Right ventricle myocardium superior (tissue), 1 donor: ENCODE data around the gene PFAS. TPM values are rescaled to one million over a fixed set of nuclear protein-coding genes. Genes with fewer than 3 reads are reported as not detected.
"Not testable (repeated sequence)": the region's sequence is repeated elsewhere in the genome, so short reads cannot be mapped to it uniquely, and the experiment has no call there.

Experiments used
- ATAC-seq: fragments of 200-7000 bp; cut with Tn5 transposase; one replicate; pipeline ENCODE4 v1.9.1; 2020; ENCODE audit warnings: mild to moderate bottlenecking; ENCODE audit not compliant: poor library complexity
- DNase-seq: peaks from one replicate; pipeline ENCODE4 v3.0.0-alpha.2; 2020
- intact Hi-C: fragments of 100-400 bp; cut with DNase I; formaldehyde crosslinking; loops from one replicate; pipeline ENCODE4 v1.11.2; 2022
- long read RNA-seq: library from polyadenylated mRNA; unstranded; transcript quantifications from one replicate; pipeline ENCODE4 v2.0.0, GENCODE V29; 2021
- total RNA-seq: library from RNA; stranded (reverse); fragmentation: NEBNext Ultra II Directional; extraction: Animal tissue kit (Norgen Biotek cat#: 25700); gene quantifications from one replicate; pipeline ENCODE4 v1.2.1, GENCODE V29; 2021
- donor health status: DM: no; HTN: yes; CAD: no; lungs with severe emphysema.

The PFAS gene
- 10.0 TPM for total RNA-seq
- long read RNA-seq, partial matches to known transcripts: 1 of 2 reads
- long read RNA-seq, other reads (novel, unspliced or antisense): 1 of 2 reads

DNA sequence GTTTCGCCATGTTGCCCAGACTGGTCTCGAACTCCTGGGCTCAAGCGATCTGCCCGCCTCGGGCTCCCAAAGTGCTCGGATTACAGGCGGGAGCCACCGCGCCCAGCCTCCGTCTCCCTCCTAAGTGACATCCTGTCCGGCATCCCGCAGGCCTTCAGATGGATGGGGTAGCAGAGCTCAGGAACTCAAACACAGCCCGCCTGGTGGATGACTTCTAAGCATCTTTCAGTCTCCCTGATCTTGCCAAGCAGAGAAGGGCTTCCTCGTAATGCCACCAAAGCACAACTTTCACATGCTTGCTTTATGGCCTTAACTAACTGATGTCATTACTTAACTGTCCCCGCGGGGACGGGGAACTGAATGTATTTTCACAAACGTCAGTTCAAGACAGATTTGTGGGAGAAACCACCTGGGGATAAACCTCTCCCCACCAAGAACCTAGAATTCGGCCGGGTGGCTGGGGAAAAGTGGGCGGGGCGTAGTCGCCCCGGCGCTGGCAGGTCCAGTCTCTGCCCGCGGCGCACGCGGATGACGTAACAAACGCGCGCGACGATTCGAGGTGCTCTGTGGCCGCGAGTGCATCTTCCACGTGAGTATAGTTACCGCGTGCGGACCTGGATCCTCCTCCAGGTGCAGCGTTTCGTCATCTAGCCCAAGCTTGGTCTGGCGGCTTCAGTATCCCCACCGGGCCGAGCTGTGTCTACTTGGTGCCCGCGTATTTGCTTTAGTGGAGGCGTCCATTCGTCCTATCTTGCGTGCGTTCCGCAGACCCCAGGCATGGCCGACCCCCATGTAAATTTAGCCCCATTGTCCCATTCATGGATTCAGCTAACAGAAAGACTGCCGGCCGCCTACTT, at the start of gene PFAS:
PFAS (plus strand) TSS at position 539 of the 857 bp plus-strand sequence. CDS start 4,649 bp downstream, outside the sequence.
- DNase-seq (peak; percentile 98), ATAC-seq (peak; percentile 88)
- intact Hi-C loops: loop anchor here (10.0 kb wide), 1 partner anchor 46 kb away; the partner anchor contains the start of gene SLC25A35

DNA sequence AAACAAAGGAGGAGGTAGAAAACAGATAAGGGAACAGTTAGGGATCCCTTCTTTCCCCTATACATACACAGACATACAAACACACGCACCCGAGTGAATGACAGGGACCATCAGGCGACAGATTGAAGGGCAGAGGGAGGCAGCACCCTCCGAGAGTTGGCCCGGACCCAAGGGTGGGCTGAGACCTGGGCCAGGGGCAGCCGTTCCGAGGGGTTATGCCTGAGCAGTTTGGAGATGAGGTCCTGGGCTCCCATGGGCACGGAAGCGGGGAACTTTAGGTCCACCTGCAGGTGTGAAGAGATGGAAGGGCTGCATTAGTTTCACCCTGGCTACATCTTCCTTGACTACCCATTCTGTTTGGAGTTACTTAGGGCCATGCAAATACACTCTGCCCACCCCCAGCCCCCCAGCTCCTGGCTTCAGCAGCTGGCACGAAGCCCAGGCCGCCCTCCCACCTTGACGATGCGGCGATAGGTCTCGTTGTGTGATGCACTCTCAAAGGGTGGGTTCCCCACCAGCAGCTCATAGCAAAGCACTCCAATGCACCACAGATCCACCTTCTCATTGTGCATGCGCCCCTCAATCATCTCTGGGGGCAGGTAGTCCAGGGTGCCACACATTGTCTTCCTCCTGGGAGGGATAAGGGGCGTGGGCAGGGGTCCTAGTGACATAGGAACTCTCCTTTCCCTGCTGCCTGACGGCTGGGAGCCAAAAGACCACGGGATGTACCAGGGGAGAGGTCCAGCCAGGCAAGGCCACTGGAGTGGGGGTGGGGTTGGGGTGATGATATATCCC, 44.1 kb upstream of the PFAS start:
- DNase-seq (peak; percentile 26), ATAC-seq (no peak)
- intact Hi-C loops: no loop called here

DNA sequence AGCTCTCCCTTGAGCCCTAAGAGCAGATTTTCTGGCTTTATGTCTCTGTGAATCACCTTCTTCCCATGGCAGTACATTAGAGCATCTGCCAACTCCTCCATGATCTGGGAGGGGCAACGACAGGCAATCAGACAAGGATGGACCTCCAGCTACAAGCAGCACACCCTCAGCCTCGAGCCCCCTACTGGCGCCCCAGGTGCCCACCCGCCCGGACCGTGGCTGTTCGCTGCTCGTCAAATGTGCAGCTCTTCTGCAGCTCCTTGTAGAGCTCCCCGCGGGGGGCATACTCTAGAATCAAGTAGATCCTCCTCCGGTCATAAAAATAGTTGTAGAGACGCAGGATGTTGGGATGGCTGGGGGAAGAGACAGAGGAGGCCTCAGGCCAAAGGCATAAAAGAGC, 42.6 kb upstream of the PFAS start:
- ATAC-seq (no peak), DNase-seq (peak; percentile 18)
- intact Hi-C loops: no loop called here

DNA sequence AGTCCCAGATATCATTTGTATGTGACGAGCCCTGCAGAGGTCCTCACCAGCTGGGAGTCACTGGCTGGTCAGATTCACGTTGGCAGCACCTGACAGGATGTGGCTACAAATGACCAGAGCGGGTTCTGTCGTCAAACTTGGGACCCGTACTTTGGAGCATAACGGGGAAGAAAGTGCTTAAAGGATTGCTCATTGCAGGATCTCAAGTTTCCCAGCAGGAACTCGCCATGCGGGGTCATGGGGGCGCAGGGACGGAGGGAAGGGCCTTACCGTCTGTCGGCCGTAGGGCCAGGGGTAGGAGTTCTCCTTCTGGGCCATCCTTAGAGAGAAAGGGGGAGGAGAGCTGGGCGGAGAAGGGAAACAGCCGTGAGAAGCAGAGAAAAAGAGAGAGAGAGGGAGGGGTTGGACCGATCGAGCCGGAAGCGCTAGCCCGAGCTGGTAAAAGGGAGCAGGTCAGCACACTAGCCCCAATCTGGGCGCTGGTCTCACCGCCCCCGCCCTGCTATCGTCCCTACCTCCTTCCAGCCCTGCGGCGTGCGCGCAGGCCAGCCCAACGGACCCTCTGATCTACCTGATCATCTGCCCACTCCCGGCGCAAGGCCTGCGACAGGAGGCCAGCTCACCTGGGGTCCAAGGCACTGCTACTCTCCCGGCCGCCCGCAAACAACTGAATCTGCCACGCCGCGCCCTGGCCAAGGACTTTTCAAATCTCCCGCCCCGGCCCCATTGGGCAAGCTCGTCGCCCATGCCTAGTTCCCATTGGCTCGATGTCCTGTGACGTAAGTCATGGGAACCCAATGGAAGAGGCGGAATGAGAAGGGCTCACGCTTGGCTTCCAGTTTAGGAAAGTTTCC, 39.0 kb upstream of the PFAS start, which contains the start of gene AURKB:
AURKB (minus strand) TSS at position 669 of the 854 bp plus-strand sequence; CDS start at position 318, 351 bp downstream.
- DNase-seq: peak; percentile 94
- ATAC-seq: peak; percentile 99
- intact Hi-C loops: no loop called here

- DNase-seq (no peak), ATAC-seq (peak; percentile 32)
- intact Hi-C loops: no loop called here
Measured at GRCh38 chr17:8210761-8211458, 38.2 kb upstream of the PFAS start.

DNA sequence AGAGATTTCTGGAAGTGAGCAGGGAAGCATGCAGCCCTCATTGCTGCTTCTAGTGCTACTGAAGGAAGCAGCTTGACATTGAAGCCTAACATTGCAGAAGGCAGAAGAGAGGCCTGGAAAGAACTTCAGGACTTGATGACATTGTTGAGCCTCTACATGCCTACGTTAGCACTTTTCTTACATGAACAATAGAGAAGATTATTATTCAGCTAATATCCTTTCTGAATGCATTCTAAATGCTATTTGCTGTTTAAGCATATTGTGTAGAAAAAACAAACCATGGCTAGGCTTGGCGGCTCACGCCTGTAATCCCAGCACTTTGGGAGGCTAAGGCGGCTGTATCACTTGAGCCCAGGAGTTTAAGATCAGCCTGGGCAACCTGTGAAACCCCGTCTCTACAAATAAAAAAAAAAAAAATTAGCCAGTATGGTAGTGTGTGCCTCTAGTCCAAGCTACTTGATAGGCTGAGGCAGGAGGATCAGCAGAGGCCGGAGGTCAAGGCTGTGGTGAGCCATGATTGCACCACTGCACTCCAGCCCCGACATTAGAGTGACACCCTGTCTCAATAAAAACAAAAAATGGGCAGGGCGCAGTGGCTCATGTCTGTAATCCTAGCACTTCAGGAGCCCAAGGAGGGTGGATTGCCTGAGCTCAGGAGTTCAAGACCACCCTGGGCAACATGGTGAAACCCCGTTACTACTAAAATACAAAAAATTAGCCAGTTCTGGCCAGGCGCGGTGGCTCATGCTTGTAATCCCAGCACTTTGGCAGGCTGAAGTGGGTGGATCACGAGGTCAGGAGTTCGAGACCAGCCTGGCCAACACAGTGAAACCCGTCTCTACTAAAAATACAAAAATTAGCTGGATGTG, 36.5 kb upstream of the PFAS start:
- intact Hi-C loops: no loop called here
- DNase-seq: no peak
- no peak for ATAC-seq

- intact Hi-C loops, DNase-seq, ATAC-seq: not testable (repeated sequence)
Measured at GRCh38 chr17:8214000-8214399, 35.1 kb upstream of the PFAS start.

GRCh38 chr17:8220783-8221662, 28.1 kb upstream of the PFAS start:
- peak; percentile 88 for DNase-seq
- intact Hi-C loops: loop anchor here (2.0 kb wide), 1 partner anchor 34 kb away; no protein-coding TSS in a partner anchor
- ATAC-seq: peak; percentile 81

GRCh38 chr17:8221663-8222379, 27.3 kb upstream of the PFAS start:
- ATAC-seq (peak; percentile 75), DNase-seq (peak; percentile 86)
- intact Hi-C loops: loop anchor here (1.0 to 2.0 kb wide), 2 partner anchors 35 to 102 kb away; no protein-coding TSS in a partner anchor

DNA sequence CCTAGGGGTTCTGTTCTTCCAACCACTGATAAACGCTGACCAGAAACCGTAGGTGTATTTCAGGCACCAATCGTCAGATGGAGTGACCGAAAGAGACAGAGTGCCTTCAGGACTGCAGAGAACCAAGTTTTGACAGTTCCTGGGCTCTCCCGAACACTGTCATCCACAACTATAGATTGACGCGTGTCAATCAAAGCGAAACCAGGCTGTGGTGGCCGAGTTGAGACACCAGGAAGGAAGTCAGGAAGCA, 26.8 kb upstream of the PFAS start:
- intact Hi-C loops: loop anchor here (1.0 kb wide), 1 partner anchor 102 kb away; no protein-coding TSS in a partner anchor
- ATAC-seq (no peak), DNase-seq (no peak)

DNA sequence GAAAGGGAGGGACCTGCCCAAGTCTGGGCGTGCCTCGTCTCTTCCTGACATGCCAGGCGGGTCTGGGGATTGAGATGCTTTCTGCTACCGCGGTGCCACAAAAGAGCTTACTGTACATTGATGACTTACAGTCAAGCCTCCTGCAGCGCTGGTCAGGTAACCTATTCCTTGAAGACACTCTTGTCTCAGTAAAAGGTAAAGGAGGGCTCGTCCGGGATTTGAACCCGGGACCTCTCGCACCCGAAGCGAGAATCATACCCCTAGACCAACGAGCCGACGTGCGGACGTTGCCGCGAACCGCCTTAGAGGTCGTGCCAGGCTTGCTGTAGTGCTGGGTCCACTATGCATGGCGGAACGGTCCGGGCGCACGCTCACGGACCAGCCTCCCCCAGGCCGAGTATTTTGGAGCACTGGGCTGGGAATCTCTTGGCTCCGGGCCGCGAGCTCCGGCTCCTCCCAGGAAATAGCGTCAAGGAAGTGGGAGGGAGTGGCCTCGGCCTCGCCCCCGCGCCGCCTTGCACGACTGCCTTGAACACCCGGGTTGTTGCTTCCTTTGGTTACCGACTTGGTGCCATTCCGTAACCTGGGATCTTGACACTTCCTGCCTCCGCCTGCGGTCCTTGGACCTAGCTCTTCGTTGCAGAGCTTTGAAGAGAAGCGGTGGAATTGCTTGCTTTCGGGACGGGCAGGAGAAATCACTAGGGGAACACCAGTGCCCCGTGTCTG, 26.3 kb upstream of the PFAS start:
- ATAC-seq (peak; percentile 67), DNase-seq (peak; percentile 96)
- intact Hi-C loops: loop anchor here (1.0 kb wide), 1 partner anchor 102 kb away; no protein-coding TSS in a partner anchor

DNA sequence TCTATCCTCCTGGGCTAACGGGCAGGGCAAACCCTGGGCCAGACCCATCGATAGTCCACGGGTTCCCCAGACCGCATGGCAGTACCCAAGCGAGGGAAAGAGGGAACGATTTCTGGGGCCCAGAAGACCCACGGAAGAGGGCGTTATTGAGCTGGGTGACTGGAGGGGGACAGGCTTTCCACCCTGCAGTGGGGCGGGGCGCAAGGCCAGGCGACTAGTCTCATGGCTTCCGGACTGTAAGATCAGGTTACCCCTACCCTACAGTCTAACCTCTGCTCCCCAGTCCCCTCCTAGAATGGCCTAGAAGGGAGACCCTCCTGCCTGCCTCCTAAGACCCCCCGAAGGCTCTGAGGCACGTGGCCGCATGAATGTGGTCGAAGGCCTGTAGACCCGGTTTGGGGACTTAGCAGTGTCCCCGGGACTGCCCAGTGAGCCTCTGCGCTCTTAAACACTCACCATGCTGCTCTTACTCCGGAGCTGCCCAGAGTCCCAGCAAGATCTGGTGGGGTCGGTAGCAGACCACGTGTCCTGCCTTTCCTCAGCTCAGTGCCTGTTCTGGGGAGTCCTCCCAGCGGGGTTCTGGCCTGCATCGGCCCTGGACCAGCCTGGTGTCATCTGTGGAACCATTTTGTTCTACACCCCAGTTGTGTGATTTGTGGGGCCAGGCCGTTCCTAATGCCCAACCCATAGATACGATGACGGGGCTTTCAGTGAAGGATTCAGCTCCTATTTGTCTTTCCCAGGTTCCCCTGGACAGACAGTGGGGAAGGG, 25.5 kb upstream of the PFAS start:
- peak; percentile 83 for DNase-seq
- intact Hi-C loops: no loop called here
- ATAC-seq: peak; percentile 2

GRCh38 chr17:8224891-8225812, 23.9 kb upstream of the PFAS start:
- intact Hi-C loops: no loop called here
- no peak for DNase-seq
- ATAC-seq: no peak
